AG08395 (cell line): ENCODE data around the gene DENND1A.

Experiments
- DNase-seq: peaks from one replicate; pipeline ENCODE4 v3.0.0; 2012; ENCODE audit warnings: mixed read lengths, low spot score

DENND1A gene

DNA sequence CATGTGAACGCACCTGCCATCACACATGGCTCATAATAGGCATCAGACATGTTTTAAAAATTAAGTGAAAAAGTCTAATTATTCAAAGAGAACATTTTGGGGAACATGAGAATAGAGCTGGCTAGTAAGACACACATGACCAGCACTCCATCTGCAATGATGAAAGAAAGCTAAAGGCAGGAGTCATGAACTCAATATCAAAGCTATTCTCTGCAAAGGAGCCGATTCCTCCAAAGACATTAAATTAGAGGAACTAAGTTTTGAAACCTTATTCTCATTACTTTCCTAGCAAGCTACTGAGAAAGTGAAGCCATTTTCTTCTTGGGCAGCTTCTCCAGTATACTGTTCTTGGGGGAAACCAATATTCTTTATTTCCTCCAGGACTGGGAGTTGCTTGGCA lies 401.9 kb downstream of the DENND1A start:
- DNase-seq, result no peak

DNA sequence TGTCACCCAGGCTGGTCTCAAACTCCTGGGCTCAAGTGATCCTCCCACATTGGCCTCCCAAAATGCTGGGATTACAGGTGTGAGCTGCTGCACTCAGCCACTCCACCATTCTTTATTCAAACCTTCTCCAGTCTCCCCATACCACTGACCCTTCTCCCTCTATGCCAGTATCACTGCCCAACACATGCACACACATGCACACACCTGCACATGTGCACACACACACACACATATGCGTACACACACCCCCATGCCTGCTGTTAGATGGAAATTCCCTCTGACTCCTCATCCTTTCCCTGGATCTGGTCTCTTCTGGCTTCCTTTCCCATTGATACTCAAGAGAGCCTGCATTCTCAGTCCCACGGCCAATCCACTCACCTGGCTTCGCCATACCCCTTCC lies 404.0 kb downstream of the DENND1A start:
- DNase-seq, result no peak

DNA sequence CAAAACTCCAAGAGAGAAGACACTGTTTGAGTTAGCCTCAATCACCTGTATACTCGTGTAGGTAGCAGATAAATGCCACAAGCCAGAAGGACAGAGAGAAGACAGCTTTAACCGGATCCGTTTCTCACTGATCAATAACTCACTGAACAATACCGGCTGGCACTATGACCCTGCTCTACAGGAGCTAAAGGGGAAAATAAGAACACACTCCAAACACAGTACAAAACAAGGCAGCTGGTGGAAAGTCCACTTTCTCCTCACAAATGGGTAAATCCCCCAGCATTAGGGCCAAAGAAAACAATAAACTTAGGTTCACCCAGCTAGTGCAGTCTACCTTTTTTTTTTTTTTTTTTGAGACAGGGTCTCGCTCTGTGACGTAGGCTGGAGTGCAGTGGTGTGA lies 404.5 kb downstream of the DENND1A start:
- DNase-seq, result no peak

DNA sequence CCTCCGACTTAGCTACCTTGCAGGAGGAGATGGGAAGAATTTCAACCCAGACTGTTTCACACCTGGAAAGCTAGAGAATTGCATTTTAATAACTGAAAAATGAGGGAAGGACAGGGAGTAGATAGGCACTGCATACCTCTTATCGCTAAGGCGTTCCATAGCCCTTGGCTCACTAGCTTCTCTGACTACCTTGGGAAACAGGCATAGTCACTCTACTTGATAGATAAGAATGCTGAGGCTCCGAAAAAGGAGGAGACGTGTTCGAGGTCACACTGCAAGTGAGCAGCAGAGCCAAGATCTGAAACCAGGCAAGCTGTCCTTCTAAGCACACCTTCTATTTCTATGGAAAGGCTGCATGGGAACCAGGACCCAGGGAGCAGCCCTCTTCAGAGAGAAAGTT lies 405.1 kb downstream of the DENND1A start:
- DNase-seq, result no peak

GRCh38 chr9:123523845-123524244 lies 406.1 kb downstream of the DENND1A start:
- DNase-seq, result no peak

- no peak for DNase-seq
Observed at GRCh38 chr9:123523001-123523400, 406.9 kb downstream of the DENND1A start.

- DNase-seq, result no peak
Observed at GRCh38 chr9:123522251-123522650, 407.7 kb downstream of the DENND1A start.

DNA sequence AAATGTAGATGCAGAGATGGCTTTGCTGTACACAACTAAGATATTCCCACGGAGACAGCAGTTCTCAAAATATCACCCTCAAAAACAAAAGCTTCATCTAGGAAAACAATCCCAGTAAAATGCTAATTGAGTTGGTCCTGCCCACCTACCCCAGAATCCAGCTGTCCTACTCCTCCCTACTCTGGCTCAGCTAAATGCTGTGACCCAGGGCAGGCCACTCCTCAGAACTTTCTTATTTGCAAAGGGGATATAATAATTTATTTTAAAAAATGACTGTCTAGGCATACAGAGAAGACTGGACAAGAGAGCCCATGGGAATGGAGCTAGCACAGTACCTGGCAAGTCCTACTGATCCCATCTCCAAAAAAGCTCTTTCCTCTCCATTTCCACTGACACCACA lies 411.6 kb downstream of the DENND1A start:
- no peak for DNase-seq

DNA sequence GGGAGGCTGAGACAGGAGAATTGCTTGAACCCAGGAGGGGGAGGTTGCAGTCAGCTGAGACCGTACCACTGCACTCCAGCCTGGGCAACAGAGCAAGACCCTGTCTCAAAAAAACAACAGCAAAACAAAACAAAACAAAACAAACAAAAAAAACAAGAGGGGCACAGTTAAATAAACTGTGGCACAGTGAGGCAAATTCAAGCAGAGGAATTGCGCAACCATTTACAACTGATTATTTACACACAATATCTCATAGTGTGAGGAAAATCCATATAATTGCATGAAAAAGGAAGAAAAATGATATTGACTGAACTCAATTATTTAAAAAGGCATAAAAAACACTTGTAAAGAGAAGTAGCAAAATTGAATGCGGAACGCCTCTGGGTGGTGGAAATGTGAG lies 412.4 kb downstream of the DENND1A start:
- DNase-seq, result no peak

GRCh38 chr9:123514766-123515165 lies 415.2 kb downstream of the DENND1A start:
- no peak for DNase-seq

DNA sequence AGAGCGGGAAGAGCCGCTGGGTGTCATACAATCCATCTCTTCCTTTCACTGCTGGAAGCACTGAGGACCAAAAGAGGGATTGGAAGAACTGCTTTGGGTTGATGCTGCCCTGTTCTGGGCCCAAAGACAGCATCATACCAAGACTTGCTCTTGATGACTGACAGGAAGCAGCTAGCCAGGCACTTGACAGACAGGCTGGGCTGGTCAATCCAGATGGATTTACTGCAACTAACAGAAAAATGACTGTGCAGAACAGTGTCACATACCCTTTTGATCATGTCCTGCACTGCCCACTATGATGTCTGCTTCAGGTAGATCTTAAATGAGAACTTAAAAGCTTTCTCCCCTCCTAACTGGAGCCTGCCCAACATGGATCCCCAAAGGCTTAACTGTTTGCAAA lies 416.4 kb downstream of the DENND1A start:
- no peak for DNase-seq

GRCh38 chr9:123511326-123512277 lies 418.3 kb downstream of the DENND1A start:
- DNase-seq, result no peak

DNA sequence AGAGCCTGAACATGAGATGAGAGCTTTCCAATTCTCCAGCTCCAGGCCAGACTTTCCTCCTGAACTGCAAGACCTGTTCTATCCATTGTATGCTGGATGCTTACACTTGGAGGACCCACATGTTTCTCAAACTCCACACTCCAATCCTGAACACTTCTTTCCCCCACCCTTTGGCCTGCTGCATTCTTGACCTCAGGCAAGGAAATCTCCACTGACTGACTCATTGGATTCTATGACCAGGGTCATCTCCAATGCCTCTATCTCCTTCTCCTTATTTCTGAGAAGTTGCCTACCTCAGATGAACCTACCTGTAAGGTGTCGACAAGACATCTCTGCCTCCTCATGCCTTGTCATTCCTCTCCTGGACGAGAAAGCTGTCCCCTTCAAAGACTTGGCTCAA lies 420.3 kb downstream of the DENND1A start:
- DNase-seq, result no peak

DNA sequence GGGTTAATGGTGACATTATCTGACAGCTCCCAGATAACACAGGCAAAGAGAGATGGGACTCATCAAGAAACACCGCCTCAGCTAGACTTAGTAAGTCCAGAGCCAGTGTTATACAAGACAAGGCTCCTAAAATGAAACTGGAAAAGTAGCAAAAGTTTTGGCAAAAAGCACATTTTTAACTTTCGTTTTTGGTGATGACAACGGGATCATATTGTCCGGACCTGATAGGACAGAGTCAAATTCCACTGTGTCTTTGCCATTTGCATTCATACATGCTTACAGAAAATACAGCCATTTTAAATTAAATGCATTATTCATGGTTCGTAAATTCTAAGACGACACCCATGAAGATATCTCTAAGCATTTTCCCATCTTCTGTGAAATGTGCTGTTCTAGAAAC lies 421.9 kb downstream of the DENND1A start:
- peak; percentile 44 for DNase-seq

DNA sequence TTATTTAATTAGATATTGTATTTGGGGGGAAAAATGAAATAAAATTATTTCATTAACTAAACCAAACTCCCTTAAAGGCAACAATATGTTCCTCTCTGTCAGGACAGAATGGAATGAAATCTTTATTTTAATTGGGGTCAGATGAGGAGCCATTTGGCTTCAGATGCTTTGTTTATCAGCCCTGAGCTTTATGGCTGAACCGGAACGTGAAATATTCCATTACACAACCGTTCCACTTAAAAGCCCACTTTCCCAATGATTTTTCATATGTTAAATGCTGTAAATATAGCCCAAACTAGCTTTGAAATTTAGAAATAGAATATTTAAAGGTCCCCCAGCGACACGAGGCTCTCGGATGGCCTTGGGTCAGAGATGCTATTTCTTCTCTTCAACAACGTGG lies 424.4 kb downstream of the DENND1A start:
- DNase-seq, result no peak

- no peak for DNase-seq
Observed at GRCh38 chr9:123500336-123500735, 429.6 kb downstream of the DENND1A start.

DNA sequence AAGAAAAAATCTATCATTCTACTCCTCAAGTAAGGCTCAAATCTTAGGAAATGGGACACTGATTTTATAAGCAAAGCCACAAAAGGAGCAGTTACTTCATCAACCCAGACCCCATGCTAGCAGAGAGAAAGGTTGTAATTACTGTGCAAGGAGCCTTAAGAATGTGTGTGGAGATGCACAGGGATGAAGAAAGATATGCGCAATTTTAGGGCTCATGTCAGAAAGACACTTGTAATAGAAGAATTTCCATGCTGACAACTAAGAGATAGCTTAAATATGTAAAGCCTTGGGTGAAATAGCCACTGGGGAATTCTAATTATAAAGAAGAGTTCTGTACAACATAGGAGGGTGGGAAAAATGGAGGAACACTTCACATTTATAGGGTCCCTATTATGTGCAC lies 432.1 kb downstream of the DENND1A start:
- no peak for DNase-seq

DNA sequence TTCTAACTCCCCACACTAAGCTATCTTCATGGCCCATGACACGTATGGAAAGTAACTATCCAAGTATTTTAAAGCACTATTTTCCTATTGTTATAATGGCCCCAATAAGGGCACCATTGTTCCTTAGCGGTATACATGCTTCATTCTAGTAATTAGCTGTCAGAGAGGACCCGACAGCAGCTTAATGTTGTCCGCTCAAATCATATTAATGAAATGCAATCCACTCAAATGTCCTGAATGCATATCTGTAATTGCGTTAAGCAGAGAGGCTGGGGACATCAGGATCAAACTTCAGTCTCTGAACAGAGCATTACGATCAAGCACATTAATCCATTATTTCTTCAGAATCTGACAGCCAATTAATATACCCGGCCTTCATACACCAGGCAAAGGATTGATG lies 434.2 kb downstream of the DENND1A start:
- no peak for DNase-seq

DNA sequence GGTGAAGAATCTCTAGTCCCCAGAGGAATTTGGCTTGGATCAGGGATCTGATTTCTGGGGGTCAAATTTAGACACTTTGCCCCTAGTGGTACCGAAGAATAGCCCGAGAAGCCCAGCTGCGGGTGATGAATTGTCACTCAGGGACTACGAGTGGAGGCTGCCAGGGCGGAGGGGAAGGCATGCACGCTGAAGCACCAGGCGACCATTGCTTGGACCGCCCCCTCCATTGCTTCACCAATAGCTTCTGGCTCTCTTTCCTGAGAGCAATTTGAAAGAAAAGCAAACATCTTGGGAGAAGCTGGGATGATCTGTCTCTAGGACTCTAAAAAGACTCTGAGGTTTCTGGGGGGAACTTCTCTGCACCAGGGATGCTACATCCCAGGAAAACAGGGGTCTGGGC lies 436.3 kb downstream of the DENND1A start:
- no peak for DNase-seq

DNA sequence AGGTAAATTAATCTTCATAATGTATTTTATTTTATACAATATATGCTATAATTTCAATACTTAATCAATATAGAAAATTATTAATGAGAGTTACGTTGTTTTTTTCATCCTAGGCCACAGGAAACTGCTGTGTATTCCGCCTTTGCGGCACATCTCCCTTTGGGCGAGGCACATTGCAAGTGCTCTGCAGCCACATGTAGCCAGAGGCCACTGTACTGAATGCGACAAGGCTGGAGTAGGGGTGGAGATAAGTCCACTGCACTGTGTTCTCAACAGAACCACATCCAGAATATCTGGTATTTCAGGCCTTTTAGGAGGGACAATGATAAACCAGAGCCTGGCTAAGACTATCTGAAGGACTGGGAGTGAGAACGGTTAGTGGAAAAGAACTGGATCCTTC lies 439.2 kb downstream of the DENND1A start:
- no peak for DNase-seq

GRCh38 chr9:123488722-123489321 lies 441.1 kb downstream of the DENND1A start:
- no peak for DNase-seq

DNA sequence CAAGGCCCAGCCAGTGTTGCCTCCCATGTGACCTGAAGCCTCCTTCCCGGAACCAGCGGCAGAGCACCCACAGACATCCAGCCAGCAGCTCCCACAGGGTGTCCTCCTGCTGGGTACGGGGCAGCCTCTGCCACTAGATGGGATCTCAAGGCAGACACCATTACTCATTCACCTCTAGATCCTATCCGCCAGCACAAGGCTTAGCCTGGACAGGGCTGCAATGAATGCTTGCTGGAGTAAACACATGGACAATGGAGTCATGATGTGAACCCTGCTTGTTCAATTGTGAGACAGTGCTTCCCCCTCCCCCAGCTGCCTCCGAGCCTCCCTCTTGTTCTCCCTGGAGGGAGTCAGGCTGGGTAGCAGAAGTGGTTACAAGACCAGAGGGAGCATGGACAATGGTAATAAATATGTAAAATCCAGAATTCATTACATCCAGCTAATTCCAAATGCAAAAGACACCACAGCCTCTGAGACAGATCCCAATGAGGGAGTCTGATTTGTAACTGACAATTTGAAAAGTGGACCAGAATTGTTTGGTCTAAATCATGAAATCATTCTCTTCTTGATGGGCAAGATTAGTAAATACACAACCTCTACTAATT lies 441.9 kb downstream of the DENND1A start:
- DNase-seq, result no peak

DNA sequence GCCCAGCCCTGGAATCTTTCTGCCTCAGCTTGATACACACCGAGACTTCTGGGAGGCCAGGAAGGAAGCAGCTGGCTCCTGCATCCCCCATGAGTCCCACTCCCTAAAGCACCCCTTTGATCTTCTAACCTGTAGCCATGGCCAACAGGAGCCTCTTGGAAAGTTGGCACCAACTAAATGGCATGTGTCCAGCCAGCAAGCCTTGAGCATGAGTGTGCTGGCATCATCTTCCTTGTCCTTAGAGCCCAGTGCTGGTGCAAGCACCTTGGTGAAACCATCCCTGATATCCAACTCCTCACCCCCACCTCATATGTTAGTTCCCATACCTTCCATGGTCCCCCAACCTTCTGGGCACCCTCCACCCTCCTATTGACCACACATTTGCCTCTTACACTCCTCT lies 443.5 kb downstream of the DENND1A start:
- no peak for DNase-seq
